Smooth muscle cell (in vitro differentiated cells): ENCODE measurements around the gene CAMK2N1. TPM values are rescaled to one million over a fixed set of nuclear protein-coding genes. Genes with fewer than 3 reads are reported as not detected.

Source experiments
- DNase-seq: peaks from one replicate; lab custom pipeline; 2025; ENCODE audit not compliant: unreplicated experiment; lab: John Stamatoyannopoulos, UW
- H2AFZ ChIP-seq: fragments of 200-600 bp; sonication (generic); 2 replicates; pipeline ENCODE4 v1.6.0; 2016; ENCODE audit warnings: antibody characterized with exemption, low read depth, mild to moderate bottlenecking
- H3F3A ChIP-seq: fragments of 200-600 bp; sonication (generic); 2 replicates; pipeline ENCODE4 v1.6.0; 2017; ENCODE audit warnings: antibody characterized with exemption, low read depth
- H3K27ac ChIP-seq: fragments of 200-600 bp; sonication (generic); 2 replicates; pipeline ENCODE4 v1.5.1; 2016; ENCODE audit warnings: low read depth, mild to moderate bottlenecking
- H3K27me3 ChIP-seq: fragments of 200-600 bp; sonication (generic); 2 replicates; pipeline ENCODE4 v1.6.1; 2016; ENCODE audit warnings: low read depth, mild to moderate bottlenecking
- H3K36me3 ChIP-seq: fragments of 200-600 bp; sonication (generic); 2 replicates; pipeline ENCODE4 v1.5.1; 2016; ENCODE audit warnings: low read depth
- H3K4me1 ChIP-seq: fragments of 200-600 bp; sonication (generic); 2 replicates; pipeline ENCODE4 v1.5.1; 2016; ENCODE audit warnings: low read depth
- H3K4me2 ChIP-seq: fragments of 200-600 bp; sonication (generic); 2 replicates; pipeline ENCODE4 v1.6.0; 2016; ENCODE audit warnings: mild to moderate bottlenecking
- H3K4me3 ChIP-seq: fragments of 200-600 bp; sonication (generic); 2 replicates; pipeline ENCODE4 v1.5.1; 2016; ENCODE audit warnings: mild to moderate bottlenecking
- H3K79me2 ChIP-seq: fragments of 200-600 bp; sonication (generic); 2 replicates; pipeline ENCODE4 v1.6.0; 2016; ENCODE audit warnings: low read depth, mild to moderate bottlenecking
- H3K9ac ChIP-seq: fragments of 200-600 bp; sonication (generic); 2 replicates; pipeline ENCODE4 v1.6.0; 2016; ENCODE audit warnings: low read depth
- H3K9me3 ChIP-seq: fragments of 200-600 bp; sonication (generic); replicated peaks from 2 replicates; pipeline ENCODE4 v1.5.1; 2016; ENCODE audit warnings: low read depth
- H4K20me1 ChIP-seq: fragments of 200-600 bp; sonication (generic); 2 replicates; pipeline ENCODE4 v1.6.0; 2016; ENCODE audit warnings: low read depth
- WGBS: methylation state at CpG from one replicate; pipeline ENCODE4 v1.1.7; 2016; ENCODE audit warnings: low lambda C conversion rate; 5-methylcytosine and 5-hydroxymethylcytosine counted together
- polyA plus RNA-seq: library from polyadenylated mRNA; unstranded; fragments of >200 nt; fragmentation: Nextera tagmentation; extraction: Ambion mirVana; gene quantifications from 2 replicates; pipeline ENCODE4 v1.2.1, GENCODE V29; 2016
- total RNA-seq: library from RNA; depleted of rRNA; stranded (reverse); fragments of >200 nt; gene quantifications from 2 replicates; pipeline ENCODE4 v1.2.3, GENCODE V29; 2014
- TF ChIP-seq, protein P1 (sequence below): fragments of 200-600 bp; sonication (generic); IDR thresholded peaks from 2 replicates; pipeline ENCODE4 v1.5.1; 2017; ENCODE audit warnings: borderline replicate concordance, mild to moderate bottlenecking, antibody characterized with exemption; ENCODE audit not compliant: insufficient read depth, poor library complexity, severe bottlenecking

The CAMK2N1 gene
- total RNA-seq = 13.2 and 15.9 TPM in 2 replicates
- 11.0 TPM in 2 replicates for polyA plus RNA-seq

DNA sequence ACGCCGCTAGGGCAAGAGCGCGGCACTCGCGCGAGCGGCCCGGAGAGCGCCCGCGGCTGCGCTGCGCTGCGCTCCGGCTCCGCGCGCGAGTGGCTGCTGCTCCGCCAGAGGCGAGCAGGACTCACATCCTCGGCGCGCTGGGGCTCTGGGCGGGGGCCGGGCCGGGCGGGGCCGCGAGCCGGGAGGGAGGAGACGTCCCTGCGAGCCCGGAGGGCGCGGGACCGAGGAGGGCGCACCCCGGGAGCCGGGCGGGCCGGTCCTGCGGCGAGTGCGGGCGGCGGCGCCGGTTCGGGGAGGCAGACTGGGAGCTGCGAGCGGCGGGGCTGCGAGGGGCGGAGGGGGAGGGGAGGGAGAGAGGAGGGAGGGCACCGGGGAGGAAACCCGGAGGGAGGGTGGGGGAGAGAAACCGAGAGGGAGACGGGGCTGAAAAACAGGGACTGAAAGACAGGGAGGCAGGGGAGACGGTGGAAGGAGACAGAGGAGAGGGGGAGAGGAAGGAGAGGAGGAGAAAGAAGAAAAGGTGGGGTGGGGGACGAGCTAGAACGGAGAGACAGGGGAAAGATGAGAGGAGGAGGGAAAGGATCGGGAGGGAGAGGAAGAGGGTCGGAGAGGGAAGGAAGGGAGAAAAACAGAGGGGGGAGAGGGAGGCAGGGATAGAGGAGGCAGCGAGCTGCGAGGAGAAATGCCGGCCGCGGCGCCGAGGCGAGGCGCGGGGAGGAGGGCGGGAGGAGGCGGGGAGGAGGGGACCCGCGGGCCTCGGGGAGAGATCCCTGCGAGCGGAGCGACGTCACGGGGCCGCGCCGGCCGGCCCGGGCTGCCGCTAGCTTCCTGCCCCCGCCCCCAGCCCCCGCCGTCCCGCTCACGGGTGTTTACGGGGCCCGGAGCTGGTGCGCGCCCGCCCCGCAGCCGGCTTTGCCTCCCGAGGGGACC, at the start of gene CAMK2N1:
CAMK2N1 (minus strand) TSS at position 684 of the 930 bp plus-strand sequence. CDS start 831 bp downstream, outside the sequence.
- peak; percentile 45 for DNase-seq
- 0% methylated on average over 7 of the region's 104 CpGs for WGBS

DNA sequence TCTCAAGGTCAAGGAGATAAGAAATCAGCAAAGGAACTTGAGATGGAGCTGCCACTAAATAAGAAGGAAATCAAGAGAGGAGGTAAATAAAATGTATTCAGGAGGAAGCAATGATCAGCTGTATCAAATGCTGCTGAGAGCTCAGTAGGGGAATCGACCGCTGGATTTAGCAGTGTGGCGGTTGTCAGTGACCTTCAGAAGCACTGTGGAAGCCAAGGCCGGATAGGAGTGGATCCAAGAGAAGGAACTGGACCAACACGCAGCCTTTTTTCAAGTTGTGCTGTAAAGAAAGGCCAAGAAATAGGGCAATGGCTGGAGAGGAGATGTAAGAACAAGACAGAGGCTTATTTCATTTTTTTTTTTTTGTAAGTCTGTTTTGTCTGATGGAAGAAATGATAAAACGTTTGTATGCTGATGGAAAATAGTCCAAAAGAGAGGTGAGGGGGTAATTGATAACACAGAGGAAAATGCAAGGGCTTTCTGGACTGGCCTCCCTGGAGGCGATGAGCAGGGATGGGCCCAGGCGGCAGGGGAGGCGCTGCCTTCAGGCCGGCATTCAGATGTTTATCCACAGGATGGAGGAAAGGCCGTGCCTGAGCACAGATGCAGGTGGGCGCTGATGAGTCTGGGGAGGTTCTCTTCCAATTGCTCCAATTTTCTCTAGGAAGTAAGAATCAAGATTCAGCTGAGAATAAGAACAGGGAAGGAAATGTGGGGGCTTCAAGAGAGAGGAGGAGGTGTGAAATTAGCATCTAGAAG, 48.8 kb upstream of the CAMK2N1 start:
- no peaks in the 10 kb centered on the region for H4K20me1 ChIP-seq
- no peak overlapping the region for H3K4me2 ChIP-seq
- no peak overlapping the region for H3K27ac ChIP-seq
- DNase-seq = no peak
- no peak overlapping the region for H2AFZ ChIP-seq
- TF ChIP-seq, protein P1, sequence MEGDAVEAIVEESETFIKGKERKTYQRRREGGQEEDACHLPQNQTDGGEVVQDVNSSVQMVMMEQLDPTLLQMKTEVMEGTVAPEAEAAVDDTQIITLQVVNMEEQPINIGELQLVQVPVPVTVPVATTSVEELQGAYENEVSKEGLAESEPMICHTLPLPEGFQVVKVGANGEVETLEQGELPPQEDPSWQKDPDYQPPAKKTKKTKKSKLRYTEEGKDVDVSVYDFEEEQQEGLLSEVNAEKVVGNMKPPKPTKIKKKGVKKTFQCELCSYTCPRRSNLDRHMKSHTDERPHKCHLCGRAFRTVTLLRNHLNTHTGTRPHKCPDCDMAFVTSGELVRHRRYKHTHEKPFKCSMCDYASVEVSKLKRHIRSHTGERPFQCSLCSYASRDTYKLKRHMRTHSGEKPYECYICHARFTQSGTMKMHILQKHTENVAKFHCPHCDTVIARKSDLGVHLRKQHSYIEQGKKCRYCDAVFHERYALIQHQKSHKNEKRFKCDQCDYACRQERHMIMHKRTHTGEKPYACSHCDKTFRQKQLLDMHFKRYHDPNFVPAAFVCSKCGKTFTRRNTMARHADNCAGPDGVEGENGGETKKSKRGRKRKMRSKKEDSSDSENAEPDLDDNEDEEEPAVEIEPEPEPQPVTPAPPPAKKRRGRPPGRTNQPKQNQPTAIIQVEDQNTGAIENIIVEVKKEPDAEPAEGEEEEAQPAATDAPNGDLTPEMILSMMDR = no peak
- H3K36me3 ChIP-seq = no peaks in the 10 kb centered on the region
- H3K4me3 ChIP-seq = no peak overlapping the region
- no peaks in the 10 kb centered on the region for H3K9me3 ChIP-seq
- H3K9ac ChIP-seq = no peak overlapping the region
- H3K79me2 ChIP-seq = no peaks in the 10 kb centered on the region
- H3K4me1 ChIP-seq = no peaks in the 10 kb centered on the region
- H3F3A ChIP-seq = no peaks in the 10 kb centered on the region
- WGBS = 71% methylated on average over 12 of the region's 12 CpGs
- peaks cover 69% of the 10 kb centered on the region for H3K27me3 ChIP-seq

More for the DNA sequence above, at the start of gene CAMK2N1:
- Histone ChIP-seq H3K27me3 (no peaks in the 10 kb centered on the region), H3F3A (no peaks in the 10 kb centered on the region), H4K20me1 (peaks cover 23% of the 10 kb centered on the region), H2AFZ (peak within 1 kb of the TSS; percentile 91), H3K4me2 (peak within 1 kb of the TSS; percentile 99), H3K4me1 (peaks cover 20% of the 10 kb centered on the region), H3K9me3 (no peaks in the 10 kb centered on the region), H3K36me3 (no peaks in the 10 kb centered on the region), H3K9ac (peak within 1 kb of the TSS; percentile 54), H3K27ac (peak within 1 kb of the TSS; percentile 42), H3K79me2 (peaks cover 22% of the 10 kb centered on the region), H3K4me3 (peak within 1 kb of the TSS; percentile 78)
- TF ChIP-seq, protein P1 = no peak

GRCh38 chr1:20533635-20534034, 47.6 kb upstream of the CAMK2N1 start:
- DNase-seq = no peak
- Histone ChIP-seq H3K79me2 (no peaks in the 10 kb centered on the region), H3K4me2 (no peak overlapping the region), H3F3A (no peaks in the 10 kb centered on the region), H3K27ac (no peak overlapping the region), H4K20me1 (no peaks in the 10 kb centered on the region), H3K4me3 (no peak overlapping the region), H3K9ac (no peak overlapping the region), H3K9me3 (no peaks in the 10 kb centered on the region), H3K27me3 (peaks cover 69% of the 10 kb centered on the region), H3K36me3 (no peaks in the 10 kb centered on the region), H2AFZ (no peak overlapping the region), H3K4me1 (no peaks in the 10 kb centered on the region)
- TF ChIP-seq, protein P1 = no peak
- WGBS = 89% methylated on average over 4 of the region's 4 CpGs
